ENCODE measurements around the gene STAT2.

DNA sequence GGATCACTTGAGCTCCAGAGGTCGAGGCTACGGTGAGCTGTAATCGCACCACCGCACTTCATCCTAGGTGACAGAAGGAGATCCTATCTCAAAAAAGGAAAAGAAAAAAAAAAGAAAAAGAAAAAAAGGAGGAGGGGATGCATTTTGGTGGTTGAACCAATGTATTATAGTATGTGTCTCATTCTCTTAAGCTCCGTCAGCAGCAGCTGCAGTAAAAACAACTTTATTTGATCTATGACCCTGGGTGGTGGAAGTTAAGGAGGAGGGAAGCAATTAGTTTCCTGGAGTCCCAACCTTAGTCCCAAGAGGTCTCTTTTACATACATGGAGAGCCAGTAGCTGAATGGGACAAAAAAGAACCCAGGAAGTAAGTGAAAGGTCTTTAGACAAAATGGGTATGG lies 29.5 kb upstream of the STAT2 start:
- TF ChIP-seq, protein P1, sequence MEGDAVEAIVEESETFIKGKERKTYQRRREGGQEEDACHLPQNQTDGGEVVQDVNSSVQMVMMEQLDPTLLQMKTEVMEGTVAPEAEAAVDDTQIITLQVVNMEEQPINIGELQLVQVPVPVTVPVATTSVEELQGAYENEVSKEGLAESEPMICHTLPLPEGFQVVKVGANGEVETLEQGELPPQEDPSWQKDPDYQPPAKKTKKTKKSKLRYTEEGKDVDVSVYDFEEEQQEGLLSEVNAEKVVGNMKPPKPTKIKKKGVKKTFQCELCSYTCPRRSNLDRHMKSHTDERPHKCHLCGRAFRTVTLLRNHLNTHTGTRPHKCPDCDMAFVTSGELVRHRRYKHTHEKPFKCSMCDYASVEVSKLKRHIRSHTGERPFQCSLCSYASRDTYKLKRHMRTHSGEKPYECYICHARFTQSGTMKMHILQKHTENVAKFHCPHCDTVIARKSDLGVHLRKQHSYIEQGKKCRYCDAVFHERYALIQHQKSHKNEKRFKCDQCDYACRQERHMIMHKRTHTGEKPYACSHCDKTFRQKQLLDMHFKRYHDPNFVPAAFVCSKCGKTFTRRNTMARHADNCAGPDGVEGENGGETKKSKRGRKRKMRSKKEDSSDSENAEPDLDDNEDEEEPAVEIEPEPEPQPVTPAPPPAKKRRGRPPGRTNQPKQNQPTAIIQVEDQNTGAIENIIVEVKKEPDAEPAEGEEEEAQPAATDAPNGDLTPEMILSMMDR (IDR thresholded peaks at IDR 0.05): no peak
- TF ChIP-seq POLR2A (IDR thresholded peaks at IDR 0.05): no peak
